Caco-2 (cell line): ENCODE results near the gene ZBTB24. TPM values are rescaled to one million over a fixed set of nuclear protein-coding genes. Genes with fewer than 3 reads are reported as not detected.

Source experiments
- BruUV-seq: library from RNA; stranded (reverse); fragments of 400-500 nt; replicated peaks from 2 replicates; lab custom pipeline; 2021; lab: Mats Ljungman, UMichigan
- CTCF ChIA-PET: fragments of 300-600 bp; sonication (Branson Sonifier 250); formaldehyde crosslinking; loops from one replicate; lab custom pipeline; 2022; ENCODE audit warnings: antibody characterized with exemption; lab: Charles Lee
- POLR2A ChIA-PET: fragments of 300-600 bp; sonication (Branson Sonifier 250); formaldehyde crosslinking; loops from one replicate; lab custom pipeline; 2022; ENCODE audit warnings: antibody characterized with exemption; lab: Charles Lee
- DNase-seq, 2 experiments: peaks; one replicate each; pipeline versions ENCODE4 v3.0.0 to v3.0.0-alpha.2; 2020 to 2022
- H3K27me3 ChIP-seq: replicated peaks from 2 replicates; pipeline ENCODE4 v1.6.0; 2011; ENCODE audit warnings: low read length; ENCODE audit not compliant: control insufficient read depth, insufficient read depth
- H3K36me3 ChIP-seq: 2 replicates; pipeline ENCODE4 v1.5.1; 2011; ENCODE audit warnings: low read length; ENCODE audit not compliant: control insufficient read depth, insufficient read depth
- H3K4me1 ChIP-seq: fragments of 250-450 bp; sonication (Bioruptor Pico); 2 replicates; pipeline ENCODE4 v1.5.1; 2020; ENCODE audit warnings: mild to moderate bottlenecking
- H3K4me3 ChIP-seq: 2 replicates; pipeline ENCODE4 v1.5.1; 2011; ENCODE audit warnings: low read depth, mild to moderate bottlenecking, control low read depth, low read length
- H3K9me3 ChIP-seq: fragments of 250-450 bp; sonication (Bioruptor Pico); 2 replicates; pipeline ENCODE4 v1.5.1; 2020; ENCODE audit warnings: mild to moderate bottlenecking, moderate library complexity
- H3K27ac Mint-ChIP-seq: one replicate; pipeline ENCODE4 v1.8.0; 2022; ENCODE audit warnings: mixed read lengths; ENCODE audit not compliant: unreplicated experiment
- H3K27me3 Mint-ChIP-seq: one replicate; pipeline ENCODE4 v1.8.0; 2022; ENCODE audit warnings: mixed read lengths; ENCODE audit not compliant: insufficient read depth, unreplicated experiment
- H3K36me3 Mint-ChIP-seq: one replicate; pipeline ENCODE4 v1.8.0; 2022; ENCODE audit warnings: mild to moderate bottlenecking, mixed read lengths; ENCODE audit not compliant: insufficient read depth, unreplicated experiment
- H3K4me1 Mint-ChIP-seq: one replicate; pipeline ENCODE4 v1.8.0; 2022; ENCODE audit warnings: low read depth, mixed read lengths; ENCODE audit not compliant: unreplicated experiment
- H3K4me3 Mint-ChIP-seq: one replicate; pipeline ENCODE4 v1.8.0; 2022; ENCODE audit warnings: mild to moderate bottlenecking, moderate library complexity, mixed read lengths; ENCODE audit not compliant: unreplicated experiment
- H3K9me3 Mint-ChIP-seq: one replicate; pipeline ENCODE4 v1.8.0; 2022; ENCODE audit warnings: mixed read lengths; ENCODE audit not compliant: unreplicated experiment
- CTCF ChIP-seq, 2 experiments: fragments of 200-600 bp in 1 of 2; IDR thresholded peaks; 1 replicate in 1 of 2; 2 replicates in 1 of 2; pipeline versions ENCODE4 v1.5.1 to v1.8.0; 2011 to 2022; ENCODE audit warnings: antibody characterized with exemption in 1 of 2, control low read depth in 1 of 2, inconsistent platforms in 1 of 2, low read depth in 1 of 2, low read length in 1 of 2, mild to moderate bottlenecking in 1 of 2, moderate library complexity in 1 of 2; ENCODE audit not compliant: insufficient read depth in 1 of 2, severe bottlenecking in 1 of 2, unreplicated experiment in 1 of 2
- intact Hi-C: fragments of 100-400 bp; cut with micrococcal nuclease; formaldehyde crosslinking; loops from one replicate; pipeline ENCODE4 v1.10.0; 2022; ENCODE audit not compliant: unreplicated experiment
- total RNA-seq: library from RNA; stranded (reverse); gene quantifications from 2 replicates; pipeline ENCODE4 v1.2.3, GENCODE V29; 2022

Gene ZBTB24
- total RNA-seq, 1 experiment from 2014 or later = 10.3 TPM

GRCh38 chr6:109498052-109498451 is 15.0 kb upstream of the ZBTB24 start:
- intact Hi-C loops = no loop called here
- Mint-ChIP-seq H3K36me3 (no peaks in the 10 kb centered on the region), H3K4me1 (no peaks in the 10 kb centered on the region), H3K9me3 (no peaks in the 10 kb centered on the region), H3K27ac (no peak overlapping the region), H3K4me3 (no peak overlapping the region), H3K27me3 (peaks cover 28% of the 10 kb centered on the region)
- Histone ChIP-seq H3K9me3 (no peaks in the 10 kb centered on the region), H3K4me3 (no peak overlapping the region), H3K27me3 (no peaks in the 10 kb centered on the region), H3K36me3 (no peaks in the 10 kb centered on the region), H3K4me1 (no peaks in the 10 kb centered on the region)
- no peak for TF ChIP-seq CTCF (IDR thresholded peaks at IDR 0.05; ENCODE audit: insufficient read depth in 1 of 2, low read depth in 1 of 2, low read length in 1 of 2, severe bottlenecking in 1 of 2, unreplicated experiment in 1 of 2)
- POLR2A ChIA-PET = no interaction called here
- BruUV-seq = no TSS peak
- no peak for DNase-seq
- CTCF ChIA-PET = no interaction called here

DNA sequence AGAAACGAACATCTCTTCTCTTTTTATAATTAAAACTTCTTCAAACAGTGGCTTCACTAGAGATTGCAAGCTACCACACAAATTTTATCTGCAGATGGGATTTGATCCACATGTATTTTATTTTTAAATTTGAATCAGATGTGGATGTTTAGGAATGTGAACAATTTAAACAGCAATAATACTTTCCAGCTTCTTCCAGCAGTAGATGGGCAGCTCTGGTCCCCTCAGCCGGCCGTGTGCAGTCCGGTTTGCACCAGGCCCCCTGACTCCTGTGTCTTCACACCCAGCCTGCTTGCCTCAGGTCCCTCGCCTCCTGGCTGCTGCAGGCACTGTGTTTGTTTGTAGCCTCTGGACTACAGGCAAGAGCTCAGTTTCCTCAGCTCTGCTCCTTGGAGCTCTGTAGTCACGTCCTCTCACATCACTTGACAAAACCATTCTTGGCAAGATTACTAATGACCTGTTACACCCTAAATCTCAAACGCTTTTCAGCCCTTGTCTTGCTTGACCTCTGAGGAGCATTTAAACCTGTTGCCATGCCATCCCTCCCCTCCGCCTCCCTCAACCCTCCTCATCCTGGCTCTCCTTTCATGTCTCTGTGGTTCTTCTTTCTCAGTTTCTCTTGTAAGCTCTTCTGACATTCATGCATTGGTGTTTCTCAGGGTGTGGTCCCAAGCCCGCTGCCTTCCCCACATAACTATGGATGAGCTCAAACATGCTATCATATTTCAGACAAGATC is 13.2 kb upstream of the ZBTB24 start:
- no peaks in the 10 kb centered on the region for H3K4me1 Mint-ChIP-seq
- POLR2A ChIA-PET = no interaction called here

GRCh38 chr6:109493865-109494264 is 10.8 kb upstream of the ZBTB24 start:
- intact Hi-C loops = no loop called here
- BruUV-seq = no TSS peak
- Histone ChIP-seq H3K27me3 (no peaks in the 10 kb centered on the region), H3K4me1 (no peaks in the 10 kb centered on the region), H3K9me3 (no peaks in the 10 kb centered on the region), H3K4me3 (no peak overlapping the region), H3K36me3 (no peaks in the 10 kb centered on the region)
- no peak overlapping the region for H3K27ac Mint-ChIP-seq
- peaks cover 25% of the 10 kb centered on the region for H3K27me3 Mint-ChIP-seq
- no peak for TF ChIP-seq CTCF (IDR thresholded peaks at IDR 0.05; ENCODE audit: insufficient read depth in 1 of 2, low read depth in 1 of 2, low read length in 1 of 2, severe bottlenecking in 1 of 2, unreplicated experiment in 1 of 2)
- ChIA-PET CTCF (no interaction called here), POLR2A (no interaction called here)
- H3K36me3 Mint-ChIP-seq = no peaks in the 10 kb centered on the region
- no peak overlapping the region for H3K4me3 Mint-ChIP-seq
- no peaks in the 10 kb centered on the region for H3K4me1 Mint-ChIP-seq
- no peak for DNase-seq
- no peaks in the 10 kb centered on the region for H3K9me3 Mint-ChIP-seq

More for the DNA sequence above, 13.2 kb upstream of the ZBTB24 start:
- Mint-ChIP-seq H3K9me3 (no peaks in the 10 kb centered on the region), H3K27ac (no peak overlapping the region), H3K27me3 (peaks cover 24% of the 10 kb centered on the region), H3K36me3 (no peaks in the 10 kb centered on the region), H3K4me3 (no peak overlapping the region)
- Histone ChIP-seq H3K4me1 (no peaks in the 10 kb centered on the region), H3K9me3 (no peaks in the 10 kb centered on the region), H3K4me3 (no peak overlapping the region), H3K36me3 (no peaks in the 10 kb centered on the region), H3K27me3 (no peaks in the 10 kb centered on the region)
- intact Hi-C loops = no loop called here
- no peak for DNase-seq
- no peak for TF ChIP-seq CTCF (IDR thresholded peaks at IDR 0.05; ENCODE audit: insufficient read depth in 1 of 2, low read depth in 1 of 2, low read length in 1 of 2, severe bottlenecking in 1 of 2, unreplicated experiment in 1 of 2)
- CTCF ChIA-PET = no interaction called here
- no TSS peak for BruUV-seq
